ENCODE results near the gene SNAPIN.

Gene SNAPIN

GRCh38 chr1:153673511-153673910 lies 15.0 kb downstream of the SNAPIN start:
- ATAC-seq (ENCODE audit: low read depth) (no peak), DNase-seq (ENCODE audit: low spot score) (no peak)
- TF ChIP-seq CTCF (IDR thresholded peaks at IDR 0.05; ENCODE audit: poor library complexity, severe bottlenecking): no peak
- Histone ChIP-seq H3K27me3 (ENCODE audit: insufficient read depth, poor library complexity, severe bottlenecking) (peaks cover 8% of the 10 kb centered on the region), H3K4me3 (ENCODE audit: severe bottlenecking) (no peak overlapping the region), H3K4me1 (ENCODE audit: insufficient read depth, poor library complexity, severe bottlenecking) (no peaks in the 10 kb centered on the region), H3K9me3 (ENCODE audit: severe bottlenecking) (no peaks in the 10 kb centered on the region), H3K36me3 (ENCODE audit: low read depth) (peaks cover 17% of the 10 kb centered on the region), H3K27ac (ENCODE audit: poor library complexity, severe bottlenecking) (no peak overlapping the region)

GRCh38 chr1:153677718-153678518 lies 19.4 kb downstream of the SNAPIN start:
- TF ChIP-seq CTCF (IDR thresholded peaks at IDR 0.05; ENCODE audit: poor library complexity, severe bottlenecking): peak; percentile 94

GRCh38 chr1:153678519-153679336 lies 20.2 kb downstream of the SNAPIN start, which contains the start of gene NPR1:
Gene NPR1, plus strand, starts transcription at chr1:153678688. Its CDS starts 421 bp downstream, at chr1:153679109.
- no peak for TF ChIP-seq CTCF (IDR thresholded peaks at IDR 0.05; ENCODE audit: poor library complexity, severe bottlenecking)
- Histone ChIP-seq H3K27ac (ENCODE audit: poor library complexity, severe bottlenecking) (no peak within 1 kb of the TSS), H3K9me3 (ENCODE audit: severe bottlenecking) (no peaks in the 10 kb centered on the region), H3K4me1 (ENCODE audit: insufficient read depth, poor library complexity, severe bottlenecking) (no peaks in the 10 kb centered on the region), H3K4me3 (ENCODE audit: severe bottlenecking) (peak within 1 kb of the TSS; percentile 27), H3K36me3 (ENCODE audit: low read depth) (no peaks in the 10 kb centered on the region), H3K27me3 (ENCODE audit: insufficient read depth, poor library complexity, severe bottlenecking) (peaks cover 33% of the 10 kb centered on the region)
- ATAC-seq (ENCODE audit: low read depth) (peak; percentile 62), DNase-seq (ENCODE audit: low spot score) (no peak)

More at GRCh38 chr1:153677718-153678518, 19.4 kb downstream of the SNAPIN start:
- no peak for DNase-seq (ENCODE audit: low spot score)
- peak; percentile 55; the same call in 2 of the 3 replicates for ATAC-seq (ENCODE audit: low read depth)
- H3K9me3 ChIP-seq (ENCODE audit: severe bottlenecking): no peaks in the 10 kb centered on the region
- no peaks in the 10 kb centered on the region for H3K36me3 ChIP-seq (ENCODE audit: low read depth)
- H3K4me1 ChIP-seq (ENCODE audit: insufficient read depth, poor library complexity, severe bottlenecking): no peaks in the 10 kb centered on the region
- H3K27ac ChIP-seq (ENCODE audit: poor library complexity, severe bottlenecking): no peak overlapping the region
- peaks cover 33% of the 10 kb centered on the region for H3K27me3 ChIP-seq (ENCODE audit: insufficient read depth, poor library complexity, severe bottlenecking)
- H3K4me3 ChIP-seq (ENCODE audit: severe bottlenecking): peak overlapping the region; percentile 27

- DNase-seq (ENCODE audit: low spot score): no peak
- Histone ChIP-seq H3K27me3 (ENCODE audit: insufficient read depth, poor library complexity, severe bottlenecking) (peaks cover 33% of the 10 kb centered on the region), H3K4me1 (ENCODE audit: insufficient read depth, poor library complexity, severe bottlenecking) (no peaks in the 10 kb centered on the region), H3K27ac (ENCODE audit: poor library complexity, severe bottlenecking) (no peak overlapping the region), H3K4me3 (ENCODE audit: severe bottlenecking) (peak overlapping the region; percentile 27), H3K36me3 (ENCODE audit: low read depth) (no peaks in the 10 kb centered on the region), H3K9me3 (ENCODE audit: severe bottlenecking) (no peaks in the 10 kb centered on the region)
- no peak for TF ChIP-seq CTCF (IDR thresholded peaks at IDR 0.05; ENCODE audit: poor library complexity, severe bottlenecking)
- peak; percentile 58 for ATAC-seq (ENCODE audit: low read depth)
Measured at GRCh38 chr1:153679337-153680119, 21.0 kb downstream of the SNAPIN start.

Data from RWPE2 (cell line).